HepG2 (cell line): Measurements from ENCODE around the gene OR6X1. TPM values are rescaled to one million over a fixed set of nuclear protein-coding genes. Genes with fewer than 3 reads are reported as not detected.

Source experiments
- ATAC-seq: fragments of 200-7000 bp; cut with Tn5 transposase; 3 replicates; pipeline ENCODE4 v1.9.1; 2020; ENCODE audit warnings: mild to moderate bottlenecking, moderate library complexity
- BruUV-seq: library from RNA; stranded (reverse); fragments of 400-500 nt; replicated peaks from 2 replicates; lab custom pipeline; 2021; lab: Mats Ljungman, UMichigan
- CTCF ChIA-PET: fragments of 300-600 bp; formaldehyde crosslinking; extraction: SDS; loops from one replicate; lab custom pipeline; 2021; ENCODE audit warnings: low total read pairs, inconsistent platforms, low intra/inter-chr PET ratio; lab: Yijun Ruan, JAX
- POLR2A ChIA-PET: fragments of 350-600 bp; sonication (Branson Sonifier 250); formaldehyde crosslinking; loops from one replicate; lab custom pipeline; 2020; ENCODE audit warnings: antibody characterized with exemption, inconsistent platforms; lab: Yijun Ruan, JAX
- DNase-seq: peaks from one replicate; pipeline ENCODE4 v3.0.0-alpha.2; 2015; ENCODE audit warnings: low spot score
- FAIRE-seq: peaks from 3 replicates; lab custom pipeline; 2011; peaks lifted over from hg19 to GRCh38; lab: Jason Lieb, UNC
- H2AFZ ChIP-seq: one replicate; pipeline ENCODE4 v1.6.1; 2011; ENCODE audit warnings: low read length, inconsistent platforms
- H3K27ac ChIP-seq: fragments of 300-600 bp; 3 replicates; pipeline ENCODE4 v1.8.0; 2011; ENCODE audit warnings: mixed run types, mild to moderate bottlenecking, mixed read lengths, low read length, inconsistent platforms; ENCODE audit not compliant: insufficient read depth; ENCODE audit errors: extremely low read length
- H3K27me3 ChIP-seq, 2 experiments: fragments of 200-600 bp in 1 of 2; 2 replicates in 1 of 2; 3 replicates in 1 of 2; pipeline versions ENCODE4 v1.6.0 to v1.8.0; 2011; ENCODE audit warnings: low read length in 2 of 2, mild to moderate bottlenecking in 2 of 2, moderate library complexity in 2 of 2, inconsistent platforms in 1 of 2; ENCODE audit not compliant: insufficient read depth in 2 of 2, control insufficient read depth in 1 of 2
- H3K36me3 ChIP-seq, 2 experiments: fragments of 200-600 bp in 1 of 2; replicated peaks in 1 of 2; 2 replicates in 1 of 2; 3 replicates in 1 of 2; pipeline versions ENCODE4 v1.5.1 to v1.8.0; 2011; ENCODE audit warnings: low read length in 2 of 2, inconsistent platforms in 1 of 2; ENCODE audit not compliant: insufficient read depth in 2 of 2, control insufficient read depth in 1 of 2
- H3K4me1 ChIP-seq: 2 replicates; pipeline ENCODE4 v1.5.1; 2012; ENCODE audit warnings: low read length, inconsistent platforms; ENCODE audit not compliant: insufficient read depth
- H3K4me2 ChIP-seq: 2 replicates; pipeline ENCODE4 v1.6.0; 2011; ENCODE audit warnings: low read depth, low read length, inconsistent platforms
- H3K4me3 ChIP-seq, 3 experiments: fragments of 200-600 bp in 1 of 3; sonication (generic), shearing (Covaris generic) in 1 of 3; replicated peaks in 1 of 3; 2 replicates each; pipeline ENCODE4 v1.5.1; 2011 to 2016; ENCODE audit warnings: low read length in 3 of 3, inconsistent platforms in 2 of 3, low read depth in 2 of 3, mild to moderate bottlenecking in 2 of 3, control low read depth in 1 of 3, mixed read lengths in 1 of 3; ENCODE audit not compliant: insufficient read depth in 1 of 3
- H3K79me2 ChIP-seq: one replicate; pipeline ENCODE4 v1.6.1; 2011; ENCODE audit warnings: low read length, inconsistent platforms; ENCODE audit not compliant: insufficient read depth
- H3K9ac ChIP-seq: 2 replicates; pipeline ENCODE4 v1.6.0; 2011; ENCODE audit warnings: mild to moderate bottlenecking, low read depth, low read length, inconsistent platforms; ENCODE audit not compliant: insufficient read depth
- H3K9me3 ChIP-seq: 2 replicates; pipeline ENCODE4 v1.5.1; 2012; ENCODE audit warnings: mild to moderate bottlenecking, low read length
- H4K20me1 ChIP-seq: 2 replicates; pipeline ENCODE4 v1.6.0; 2011; ENCODE audit warnings: inconsistent platforms, mild to moderate bottlenecking, low read length, moderate library complexity; ENCODE audit not compliant: insufficient read depth
- BRD4 ChIP-seq: sonication (generic); formaldehyde crosslinking; IDR thresholded peaks from 2 replicates; pipeline ENCODE4 v1.4.0; 2020; ENCODE audit warnings: missing genetic modification reagents
- DPF2 ChIP-seq: sonication (generic); formaldehyde crosslinking; IDR thresholded peaks from 2 replicates; pipeline ENCODE4 v1.4.0; 2020; ENCODE audit warnings: mild to moderate bottlenecking, low read depth, missing genetic modification reagents, borderline replicate concordance
- FIP1L1 ChIP-seq: fragments of 200-400 bp; formaldehyde crosslinking; IDR thresholded peaks from 2 replicates; pipeline ENCODE4 v1.6.1; 2018; ENCODE audit warnings: low read depth, mild to moderate bottlenecking, low read length, moderate library complexity, borderline replicate concordance; ENCODE audit not compliant: insufficient read depth
- KDM2A ChIP-seq: sonication (generic); formaldehyde crosslinking; IDR thresholded peaks from 2 replicates; pipeline ENCODE4 v1.4.0; 2020; ENCODE audit warnings: low read depth, missing genetic modification reagents, borderline replicate concordance
- MIER2 ChIP-seq: IDR thresholded peaks from 2 replicates; pipeline ENCODE4 v1.6.1; 2016; ENCODE audit warnings: missing biosample characterization, missing genetic modification reagents
- MTF2 ChIP-seq: sonication (generic); formaldehyde crosslinking; IDR thresholded peaks from 2 replicates; pipeline ENCODE4 v1.5.0; 2020; ENCODE audit warnings: missing genetic modification reagents, borderline replicate concordance
- NFRKB ChIP-seq: fragments of 450-650 bp; IDR thresholded peaks from 2 replicates; pipeline ENCODE4 v1.6.1; 2017
- RBM22 ChIP-seq: fragments of 200-400 bp; formaldehyde crosslinking; optimal IDR thresholded peaks from 2 replicates; pipeline ENCODE3; 2017; ENCODE audit warnings: mild to moderate bottlenecking, low read length, moderate library complexity
- SOX5 ChIP-seq: IDR thresholded peaks from 2 replicates; pipeline ENCODE4 v1.6.1; 2016; ENCODE audit warnings: borderline replicate concordance
- UBTF ChIP-seq: sonication (generic); formaldehyde crosslinking; IDR thresholded peaks from 2 replicates; pipeline ENCODE4 v1.4.0; 2020; ENCODE audit warnings: mild to moderate bottlenecking, missing genetic modification reagents
- ZMYM4 ChIP-seq: sonication (generic); formaldehyde crosslinking; IDR thresholded peaks from 2 replicates; pipeline ENCODE4 v1.8.1; 2023; ENCODE audit warnings: mild to moderate bottlenecking, missing genetic modification reagents
- ZNF10 ChIP-seq: sonication (generic); formaldehyde crosslinking; IDR thresholded peaks from 2 replicates; pipeline ENCODE4 v1.4.0; 2020; ENCODE audit warnings: mild to moderate bottlenecking, low read depth, missing genetic modification reagents, borderline replicate concordance
- ZNF75D ChIP-seq: sonication (generic); formaldehyde crosslinking; IDR thresholded peaks from 2 replicates; pipeline ENCODE4 v1.8.1; 2023; ENCODE audit warnings: missing genetic modification reagents, mild to moderate bottlenecking, borderline replicate concordance
- ZNF766 ChIP-seq: sonication (generic); formaldehyde crosslinking; IDR thresholded peaks from 2 replicates; pipeline ENCODE4 v1.5.0; 2020; ENCODE audit warnings: missing genetic modification reagents, borderline replicate concordance
- WGBS: methylation state at CpG from one replicate; pipeline ENCODE4 v1.1.6; 2017; ENCODE audit warnings: low lambda C conversion rate; 5-methylcytosine and 5-hydroxymethylcytosine counted together
- in situ Hi-C: cut with HindIII; loops from 2 replicates; pipeline ENCODE4 v1.10.0; 2017; ENCODE audit warnings: low pct_unique_long_range_greater_than_20kb; ENCODE audit not compliant: extremely low pct_ligation_motif_present
- intact Hi-C: fragments of 100-400 bp; cut with micrococcal nuclease; formaldehyde crosslinking; loops from one replicate; pipeline ENCODE4 v1.10.0; 2022; ENCODE audit not compliant: unreplicated experiment
- polyA plus RNA-seq, 8 experiments: library from polyadenylated mRNA; depleted of rRNA in 3 of 8; stranded (reverse) in 7 of 8; unstranded in 1 of 8; fragments of >200 nt; fragmentation: Illumina TruSeq in 4 of 8; extraction: Trizol in 4 of 8; gene quantifications; 2 replicates each; pipeline versions ENCODE4 v1.2.1 to v1.2.3, GENCODE V29; 2011 to 2016; ENCODE audit warnings: low read depth in 4 of 8, missing spikeins in 1 of 8, mixed read lengths in 1 of 8; ENCODE audit not compliant: insufficient read depth in 1 of 8
- total RNA-seq, 5 experiments: library from RNA; depleted of rRNA; stranded (reverse); fragments of >200 nt; fragmentation: Illumina TruSeq; extraction: Trizol; gene quantifications; 2 replicates each; pipeline ENCODE4 v1.2.3, GENCODE V29; 2016; ENCODE audit warnings: low read depth in 1 of 5
- TF ChIP-seq, protein P1 (sequence below): sonication (generic); formaldehyde crosslinking; IDR thresholded peaks from 2 replicates; pipeline ENCODE4 v1.4.0; 2020; ENCODE audit warnings: missing genetic modification reagents
- TF ChIP-seq, protein P2 (sequence below): sonication (generic); formaldehyde crosslinking; IDR thresholded peaks from 2 replicates; pipeline ENCODE4 v1.5.0; 2020; ENCODE audit warnings: mild to moderate bottlenecking, missing genetic modification reagents, borderline replicate concordance
- TF ChIP-seq, protein P3 (sequence below): sonication (generic); formaldehyde crosslinking; IDR thresholded peaks from 2 replicates; pipeline ENCODE4 v1.8.1; 2023; ENCODE audit warnings: missing genetic modification reagents, inconsistent platforms, borderline replicate concordance

Gene OR6X1
- total and polyA plus RNA-seq, 2 of the 13 experiments (the other 11 are each of a cell fraction or from before 2014, with no cell fraction given): not detected

GRCh38 chr11:123745764-123746451, 8.4 kb downstream of the OR6X1 start:
- no TSS peak for BruUV-seq
- intact Hi-C loops: no loop called here
- Histone ChIP-seq H3K4me3 (no peak overlapping the region), H3K9ac (no peak overlapping the region), H3K4me1 (peaks cover 8% of the 10 kb centered on the region), H3K79me2 (peaks cover 3% of the 10 kb centered on the region), H2AFZ (no peak overlapping the region), H4K20me1 (no peaks in the 10 kb centered on the region), H3K27ac (no peak overlapping the region), H3K9me3 (no peaks in the 10 kb centered on the region), H3K27me3 (peaks cover 0 to 3% of the 10 kb centered on the region in 2 experiments; a peak in 1 of 5 replicates), H3K36me3 (no peaks in the 10 kb centered on the region), H3K4me2 (no peak overlapping the region)
- ChIA-PET CTCF (no interaction called here), POLR2A (no interaction called here)
- ATAC-seq: no peak
- in situ Hi-C loops: no loop called here
- no peak for DNase-seq
- 27% methylated on average over 2 of the region's 2 CpGs for WGBS
- FAIRE-seq: no peak
- TF ChIP-seq ZMYM4 (CRISPR knock-in tag): no peak
- TF ChIP-seq DPF2 (CRISPR knock-in tag): no peak
- no peak for TF ChIP-seq ZNF75D
- TF ChIP-seq KDM2A (CRISPR knock-in tag): no peak
- TF ChIP-seq RBM22: no peak
- TF ChIP-seq, protein P1, sequence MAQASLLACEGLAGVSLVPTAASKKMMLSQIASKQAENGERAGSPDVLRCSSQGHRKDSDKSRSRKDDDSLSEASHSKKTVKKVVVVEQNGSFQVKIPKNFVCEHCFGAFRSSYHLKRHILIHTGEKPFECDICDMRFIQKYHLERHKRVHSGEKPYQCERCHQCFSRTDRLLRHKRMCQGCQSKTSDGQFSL (CRISPR knock-in tag): no peak
- no peak for TF ChIP-seq ZNF10 (CRISPR knock-in tag)
- no peak for TF ChIP-seq ZNF766 (CRISPR knock-in tag)
- TF ChIP-seq UBTF (CRISPR knock-in tag): no peak
- no peak for TF ChIP-seq MIER2 (CRISPR knock-in tag)
- TF ChIP-seq, protein P2, sequence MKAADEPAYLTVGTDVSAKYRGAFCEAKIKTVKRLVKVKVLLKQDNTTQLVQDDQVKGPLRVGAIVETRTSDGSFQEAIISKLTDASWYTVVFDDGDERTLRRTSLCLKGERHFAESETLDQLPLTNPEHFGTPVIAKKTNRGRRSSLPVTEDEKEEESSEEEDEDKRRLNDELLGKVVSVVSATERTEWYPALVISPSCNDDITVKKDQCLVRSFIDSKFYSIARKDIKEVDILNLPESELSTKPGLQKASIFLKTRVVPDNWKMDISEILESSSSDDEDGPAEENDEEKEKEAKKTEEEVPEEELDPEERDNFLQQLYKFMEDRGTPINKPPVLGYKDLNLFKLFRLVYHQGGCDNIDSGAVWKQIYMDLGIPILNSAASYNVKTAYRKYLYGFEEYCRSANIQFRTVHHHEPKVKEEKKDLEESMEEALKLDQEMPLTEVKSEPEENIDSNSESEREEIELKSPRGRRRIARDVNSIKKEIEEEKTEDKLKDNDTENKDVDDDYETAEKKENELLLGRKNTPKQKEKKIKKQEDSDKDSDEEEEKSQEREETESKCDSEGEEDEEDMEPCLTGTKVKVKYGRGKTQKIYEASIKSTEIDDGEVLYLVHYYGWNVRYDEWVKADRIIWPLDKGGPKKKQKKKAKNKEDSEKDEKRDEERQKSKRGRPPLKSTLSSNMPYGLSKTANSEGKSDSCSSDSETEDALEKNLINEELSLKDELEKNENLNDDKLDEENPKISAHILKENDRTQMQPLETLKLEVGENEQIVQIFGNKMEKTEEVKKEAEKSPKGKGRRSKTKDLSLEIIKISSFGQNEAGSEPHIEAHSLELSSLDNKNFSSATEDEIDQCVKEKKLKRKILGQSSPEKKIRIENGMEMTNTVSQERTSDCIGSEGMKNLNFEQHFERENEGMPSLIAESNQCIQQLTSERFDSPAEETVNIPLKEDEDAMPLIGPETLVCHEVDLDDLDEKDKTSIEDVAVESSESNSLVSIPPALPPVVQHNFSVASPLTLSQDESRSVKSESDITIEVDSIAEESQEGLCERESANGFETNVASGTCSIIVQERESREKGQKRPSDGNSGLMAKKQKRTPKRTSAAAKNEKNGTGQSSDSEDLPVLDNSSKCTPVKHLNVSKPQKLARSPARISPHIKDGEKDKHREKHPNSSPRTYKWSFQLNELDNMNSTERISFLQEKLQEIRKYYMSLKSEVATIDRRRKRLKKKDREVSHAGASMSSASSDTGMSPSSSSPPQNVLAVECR: no peak
- TF ChIP-seq NFRKB: no peak
- TF ChIP-seq FIP1L1: no peak
- TF ChIP-seq BRD4: no peak
- TF ChIP-seq SOX5 (CRISPR knock-in tag): no peak
- TF ChIP-seq, protein P3, sequence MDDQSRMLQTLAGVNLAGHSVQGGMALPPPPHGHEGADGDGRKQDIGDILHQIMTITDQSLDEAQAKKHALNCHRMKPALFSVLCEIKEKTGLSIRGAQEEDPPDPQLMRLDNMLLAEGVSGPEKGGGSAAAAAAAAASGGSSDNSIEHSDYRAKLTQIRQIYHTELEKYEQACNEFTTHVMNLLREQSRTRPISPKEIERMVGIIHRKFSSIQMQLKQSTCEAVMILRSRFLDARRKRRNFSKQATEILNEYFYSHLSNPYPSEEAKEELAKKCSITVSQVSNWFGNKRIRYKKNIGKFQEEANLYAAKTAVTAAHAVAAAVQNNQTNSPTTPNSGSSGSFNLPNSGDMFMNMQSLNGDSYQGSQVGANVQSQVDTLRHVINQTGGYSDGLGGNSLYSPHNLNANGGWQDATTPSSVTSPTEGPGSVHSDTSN (CRISPR knock-in tag): no peak
- no peak for TF ChIP-seq MTF2 (CRISPR knock-in tag)
